GM21737 (cell line): ENCODE data around the gene OCA2.

Experiments used
- ATAC-seq: cut with Tn5 transposase; IDR thresholded peaks from one replicate; pipeline ENCODE4 v1.9.1; 2021; ENCODE audit warnings: mild to moderate bottlenecking, moderate library complexity; ENCODE audit not compliant: unreplicated experiment

OCA2 gene

DNA sequence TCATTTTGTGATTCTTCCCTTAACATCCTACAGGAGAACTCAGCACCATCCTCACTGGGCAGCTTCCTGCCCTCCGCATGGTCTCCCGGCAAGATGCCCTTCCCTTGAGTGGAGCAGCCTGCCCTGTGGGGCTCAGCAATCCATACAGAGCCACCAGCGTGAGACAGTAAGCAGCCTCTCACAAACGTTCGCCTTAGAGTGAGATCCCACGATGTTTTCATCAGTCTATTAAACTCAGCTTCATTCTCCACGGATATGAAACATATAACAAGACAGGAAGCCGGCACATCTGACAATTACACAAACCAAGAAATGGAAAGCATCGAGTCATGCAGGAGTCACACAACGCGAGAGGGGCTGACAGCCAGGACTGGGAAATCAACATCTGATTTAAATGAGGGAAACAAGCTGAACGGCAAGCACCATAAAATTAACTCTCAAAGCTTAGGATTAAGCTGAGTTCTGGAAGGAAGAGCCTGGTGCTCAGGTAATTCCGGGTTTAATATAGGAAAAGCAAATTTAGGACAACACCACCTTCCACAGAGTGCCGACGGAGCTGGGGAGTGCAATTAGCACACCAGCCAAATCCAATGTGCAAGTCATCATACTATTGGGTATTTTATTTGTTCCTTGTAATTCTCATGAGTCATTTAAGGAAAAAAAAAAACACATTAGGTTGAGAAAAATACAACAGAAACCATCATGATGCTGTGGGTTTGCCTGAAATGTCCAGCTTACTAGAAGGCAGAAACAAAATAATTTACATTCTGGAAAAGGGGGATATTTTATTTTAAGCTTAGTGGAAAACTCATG, 272.0 kb downstream of the OCA2 start:
- no peak for ATAC-seq

DNA sequence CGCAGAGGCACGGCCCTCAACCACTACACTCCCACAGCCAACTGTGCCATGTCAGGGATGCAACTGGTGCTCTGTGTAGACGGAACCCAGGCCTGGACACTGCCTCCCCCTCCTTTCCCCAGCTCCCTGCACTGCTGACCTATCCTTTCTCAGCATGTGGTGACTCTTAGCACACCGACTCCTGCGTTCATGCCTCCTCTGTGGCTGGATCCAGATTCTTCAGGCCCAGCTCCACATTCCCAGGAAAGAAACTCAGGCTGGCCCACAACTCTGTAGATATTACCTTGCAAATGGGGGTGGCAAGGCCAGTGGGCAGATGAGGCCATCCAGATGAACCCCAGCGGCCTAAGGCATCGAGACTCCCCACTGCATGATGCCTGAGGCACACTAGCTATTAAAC, 272.7 kb downstream of the OCA2 start:
- no peak for ATAC-seq

DNA sequence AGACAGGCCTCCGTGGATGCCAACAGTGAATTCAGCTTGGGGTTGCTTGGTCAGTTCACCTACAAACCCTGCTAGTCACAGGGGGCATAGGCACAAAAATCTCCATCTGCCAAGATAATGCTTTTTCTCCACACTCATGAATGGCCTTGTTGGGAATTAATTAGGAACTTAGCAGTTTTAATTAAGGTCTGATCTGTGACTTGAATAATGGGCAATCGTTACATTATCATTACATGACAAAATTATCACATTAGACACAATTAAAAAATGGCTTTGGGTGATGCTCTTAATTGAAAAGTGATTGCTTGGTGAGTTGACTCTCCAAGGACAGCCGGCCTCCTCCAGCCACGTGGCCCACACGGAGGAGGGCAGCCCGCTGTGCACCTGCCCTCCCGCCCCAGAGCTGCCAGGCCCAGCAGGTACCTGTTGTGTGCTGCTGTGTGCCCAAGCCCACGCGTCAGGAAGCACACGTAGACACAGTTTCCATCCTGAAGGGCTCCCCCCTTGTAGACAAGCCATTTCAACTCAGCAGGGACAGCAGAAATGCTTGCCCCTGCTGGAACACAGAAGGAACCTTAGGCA, 274.2 kb downstream of the OCA2 start:
- ATAC-seq = no peak

DNA sequence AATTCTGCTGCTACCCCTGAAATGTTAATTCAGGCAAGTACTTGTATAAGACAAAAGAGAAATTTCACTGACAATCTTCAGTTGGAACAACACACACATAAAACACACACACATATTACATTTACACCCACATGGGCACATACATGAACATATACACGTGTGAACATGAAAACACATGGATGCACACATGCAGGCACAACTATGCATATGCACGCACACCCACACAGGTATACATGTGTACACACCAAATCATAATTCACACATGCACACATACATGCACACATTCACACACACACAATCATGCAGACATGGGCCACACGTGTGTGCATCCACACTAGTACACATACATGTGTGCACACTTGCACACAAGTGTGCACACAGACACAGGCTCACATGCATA, 277.8 kb downstream of the OCA2 start:
- ATAC-seq = no peak

DNA sequence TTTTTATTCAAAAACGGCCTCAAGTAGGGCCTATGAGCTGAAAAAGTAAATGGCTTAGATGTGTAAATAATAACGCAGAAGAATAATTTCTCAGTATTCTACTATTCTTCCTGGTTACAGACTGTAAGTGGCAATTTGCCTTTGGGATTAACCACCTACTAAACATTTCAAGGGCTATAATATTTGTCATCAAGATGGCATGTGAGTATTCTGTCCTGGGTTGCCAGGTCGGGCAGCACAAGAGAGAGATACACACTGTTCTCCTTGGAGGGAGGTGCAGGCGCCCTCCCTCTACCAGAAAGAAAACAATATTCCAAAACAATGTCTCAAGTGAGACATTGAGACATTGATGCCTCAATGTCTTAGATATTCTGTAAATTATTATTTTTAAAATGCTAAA, 278.4 kb downstream of the OCA2 start:
- ATAC-seq = no peak

DNA sequence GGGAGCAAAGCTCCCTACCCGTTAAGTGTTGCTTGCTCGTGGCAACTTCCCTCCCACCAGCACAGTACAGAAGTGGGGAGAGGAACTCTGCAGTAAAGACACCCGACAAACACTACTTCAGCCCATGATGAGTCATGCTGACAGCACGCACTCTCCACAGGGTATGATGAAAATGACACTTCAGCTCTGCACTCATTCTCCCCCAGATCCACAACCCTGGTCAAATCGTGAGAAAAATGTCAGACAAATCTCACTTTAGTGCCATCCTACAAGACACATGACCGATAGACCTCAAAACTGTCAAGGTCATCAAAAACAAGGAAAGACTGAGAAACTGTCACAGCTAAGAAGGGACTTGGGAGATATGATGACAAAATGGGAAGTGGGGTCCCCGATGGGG, 278.9 kb downstream of the OCA2 start:
- no peak for ATAC-seq

DNA sequence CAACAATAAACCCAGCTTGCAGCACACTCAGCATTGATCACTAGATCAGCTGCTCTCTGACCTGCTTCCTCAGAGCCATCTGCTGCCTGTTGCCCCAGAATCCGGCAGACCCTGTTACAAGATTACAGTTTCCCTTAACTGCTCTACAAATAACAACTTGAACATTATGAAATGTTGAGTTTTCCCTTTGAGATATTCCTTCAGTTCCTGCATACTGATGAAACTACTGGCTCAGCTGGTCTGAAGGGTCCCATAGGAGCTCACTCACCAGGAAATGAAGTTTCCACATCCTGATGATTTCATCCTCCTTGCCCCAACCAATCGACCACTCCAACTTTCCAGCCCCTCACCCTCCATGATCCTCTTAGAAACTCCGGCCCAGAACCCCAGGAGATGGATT, 281.9 kb downstream of the OCA2 start:
- ATAC-seq = no peak

DNA sequence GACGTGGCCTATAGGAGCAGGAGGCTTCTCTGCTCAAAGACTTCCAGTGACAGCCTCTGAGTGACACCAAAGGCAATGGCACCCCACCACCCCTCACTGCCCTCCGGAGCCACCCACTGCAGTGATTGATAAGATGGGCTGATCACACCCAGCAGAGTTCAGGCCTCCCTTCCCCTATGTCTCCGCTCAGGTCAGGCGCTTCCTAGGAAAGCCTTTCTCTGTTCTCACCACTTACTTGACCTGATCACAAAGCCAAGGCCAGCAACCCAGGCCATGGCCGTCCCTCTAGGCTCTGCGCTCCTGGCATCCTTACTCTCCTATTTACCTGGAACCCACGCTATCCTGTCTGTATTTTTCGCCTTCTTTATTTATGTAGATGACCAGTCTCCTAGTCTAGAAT, 282.3 kb downstream of the OCA2 start:
- no peak for ATAC-seq

DNA sequence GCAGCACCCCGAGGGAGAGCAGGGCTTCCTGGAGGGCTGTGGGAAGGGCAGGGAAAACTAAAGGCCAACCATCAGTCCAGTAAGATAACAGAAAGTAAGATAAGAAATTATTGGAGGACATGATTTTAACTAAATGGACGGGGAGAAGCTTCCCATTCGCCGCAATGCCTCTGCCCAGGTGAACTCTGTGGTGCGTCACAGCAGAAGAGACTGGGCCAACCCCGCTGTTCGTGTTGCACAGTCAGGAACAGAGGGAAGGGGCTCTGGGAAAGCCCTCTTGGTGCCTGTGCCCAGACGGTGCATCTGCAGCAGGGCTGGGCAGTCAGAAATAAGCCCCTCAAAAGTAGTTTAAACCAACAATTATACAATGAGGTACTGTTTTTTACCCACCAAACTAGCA, 284.1 kb downstream of the OCA2 start:
- no peak for ATAC-seq

DNA sequence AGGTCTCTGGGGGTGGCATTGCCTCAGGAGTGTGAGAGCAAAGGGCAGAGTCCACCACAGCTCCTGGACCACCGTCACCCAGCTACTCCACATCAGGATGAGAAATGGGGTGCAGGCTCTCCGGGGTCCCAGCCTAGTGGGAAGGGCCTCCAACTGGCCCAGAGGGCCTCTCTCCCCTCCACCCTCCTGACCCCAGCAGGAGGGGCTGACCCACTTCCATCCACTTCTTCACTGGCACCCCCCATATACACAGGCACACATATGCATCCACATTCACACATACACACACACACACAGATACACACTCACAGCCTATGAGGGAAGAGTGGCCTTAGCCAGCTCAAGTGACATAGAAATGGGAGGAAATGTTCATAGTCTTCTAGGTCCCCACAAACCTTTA, 286.0 kb downstream of the OCA2 start:
- ATAC-seq = no peak

DNA sequence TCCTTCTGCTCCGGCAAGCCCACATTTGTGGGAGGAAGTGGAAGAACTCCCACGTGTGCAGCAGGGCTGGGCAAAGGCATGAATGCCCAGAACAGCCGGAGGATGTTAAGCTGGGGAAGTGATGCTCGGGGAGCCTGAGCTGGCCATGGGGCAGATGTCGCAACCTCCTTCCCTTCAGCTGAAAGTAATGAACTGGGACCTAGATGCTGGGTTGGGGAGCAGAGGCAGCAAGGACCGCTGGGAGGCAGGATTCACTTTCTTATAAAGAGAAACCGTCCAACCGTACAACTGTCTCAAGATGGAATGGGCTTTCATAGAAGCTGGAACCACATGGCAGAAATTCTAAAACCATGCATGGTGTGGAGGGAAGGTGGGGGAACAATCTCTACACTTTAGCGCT, 290.9 kb downstream of the OCA2 start:
- no peak for ATAC-seq

DNA sequence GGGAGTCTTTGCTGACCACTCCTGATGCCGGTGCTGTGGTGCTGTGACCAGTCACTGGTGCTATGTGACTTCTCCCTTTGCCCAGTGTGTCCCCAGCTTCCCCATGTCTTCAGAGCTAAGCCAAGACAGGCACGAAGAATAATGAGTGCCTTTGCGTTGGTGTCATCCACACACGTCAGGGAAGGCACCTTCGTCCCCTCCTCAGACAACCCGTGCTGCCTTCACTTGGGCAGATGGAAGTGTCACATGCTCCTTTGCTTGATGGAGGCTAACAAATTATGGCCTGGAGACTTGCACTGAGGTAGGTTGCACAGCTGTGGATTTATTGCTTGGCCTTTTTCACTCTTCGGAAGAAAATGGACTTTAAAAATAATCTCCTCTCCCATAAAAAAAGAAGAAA, 291.8 kb downstream of the OCA2 start:
- no peak for ATAC-seq

DNA sequence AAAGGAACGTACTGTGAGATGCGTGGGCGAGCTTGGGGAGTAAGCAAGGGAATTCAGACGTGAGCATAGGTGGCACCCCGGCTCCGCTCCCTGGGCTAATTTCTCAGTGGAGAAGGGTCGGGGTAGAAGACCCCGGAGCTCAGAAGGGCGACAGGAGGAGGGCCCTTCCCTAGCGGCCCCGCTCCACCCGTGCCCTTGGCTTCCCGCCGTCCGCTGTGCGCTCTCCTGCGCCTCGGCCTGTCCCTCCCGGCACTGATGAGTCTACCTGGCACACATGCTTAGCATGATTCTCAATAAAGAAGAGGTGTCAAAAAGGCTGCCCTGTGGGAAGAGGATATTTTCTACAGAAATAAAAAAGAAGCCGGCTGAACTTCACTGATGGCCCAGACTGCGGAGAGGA, 292.7 kb downstream of the OCA2 start:
- ATAC-seq = no peak

DNA sequence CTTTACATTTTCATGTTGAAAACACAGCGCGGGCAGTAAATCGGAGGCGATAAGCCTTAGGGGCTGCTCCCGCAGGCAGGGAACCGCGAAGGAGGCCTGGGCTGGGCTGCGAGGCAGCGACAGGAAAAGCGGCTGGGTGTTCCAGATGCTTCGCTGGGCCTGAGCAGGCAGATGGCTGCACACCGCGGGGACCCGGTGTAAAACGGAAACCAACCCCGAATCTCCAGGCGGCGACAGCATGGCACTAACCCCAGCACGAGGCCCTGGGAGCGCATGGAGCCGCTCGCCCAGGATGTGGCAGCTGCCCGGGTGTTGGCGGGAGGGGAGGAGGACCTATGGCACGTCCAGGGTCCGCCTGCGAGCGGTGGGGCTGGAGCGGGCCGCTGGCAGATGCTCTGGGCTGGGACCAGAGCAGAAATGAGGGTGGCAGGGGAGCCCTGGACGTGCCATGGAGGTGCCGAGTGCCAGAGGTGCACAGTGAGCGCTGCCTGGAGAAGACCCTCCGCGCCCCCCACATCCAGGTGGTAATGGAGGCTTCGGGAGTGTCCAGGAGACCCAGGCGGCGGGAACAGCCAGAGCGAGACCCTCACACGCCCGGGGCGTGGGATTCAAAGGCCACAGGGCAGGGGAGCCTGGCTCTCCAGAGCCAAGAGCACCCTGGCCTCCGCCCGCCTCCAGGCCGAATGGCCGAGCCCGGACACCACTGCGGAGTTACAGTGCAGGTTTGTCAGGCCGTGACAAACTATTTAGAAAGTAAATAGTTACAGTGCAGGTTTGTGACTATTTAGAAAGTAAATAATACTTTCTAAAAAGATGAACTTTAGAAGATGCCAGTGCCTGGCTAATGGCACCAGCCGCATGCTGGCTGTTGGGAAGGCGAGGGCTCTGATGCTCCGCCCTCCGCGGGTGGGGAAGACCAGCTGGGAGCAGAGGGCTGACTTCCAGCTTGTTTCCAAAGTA, 293.6 kb downstream of the OCA2 start:
- ATAC-seq = no peak

DNA sequence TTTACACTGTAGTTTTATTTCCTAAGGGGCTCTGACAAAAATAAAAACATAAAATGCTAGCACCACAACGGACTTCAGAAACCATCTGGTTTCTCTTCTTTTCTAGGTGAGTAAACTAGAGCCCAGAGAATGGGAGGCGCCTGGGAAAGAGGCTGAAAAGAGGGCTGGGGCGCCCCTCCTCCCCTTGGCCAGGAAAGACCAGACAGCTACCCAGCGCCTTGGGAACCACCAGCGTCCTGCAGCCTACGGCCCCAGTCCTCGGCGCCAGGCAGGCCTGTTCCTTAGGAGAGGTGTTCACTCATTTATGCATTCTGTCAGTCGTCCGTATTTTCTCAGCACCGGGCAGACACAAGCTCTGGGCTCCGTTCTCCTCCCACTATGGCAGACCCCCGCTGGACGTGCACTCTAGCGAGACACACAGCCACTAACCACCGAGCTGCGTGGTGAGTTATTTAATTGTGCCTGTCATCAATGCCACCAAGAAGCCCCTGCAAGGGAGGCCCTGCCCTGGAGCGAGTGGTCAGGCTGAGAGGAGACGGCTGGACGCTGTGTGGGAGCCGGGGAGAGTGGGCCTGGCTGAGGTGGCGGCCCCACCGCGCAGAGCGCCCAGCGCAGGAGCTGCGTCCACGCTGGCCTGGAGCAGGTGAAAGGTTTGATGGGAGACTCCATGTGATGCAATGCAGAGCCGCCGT, 294.4 kb downstream of the OCA2 start:
- ATAC-seq = no peak

DNA sequence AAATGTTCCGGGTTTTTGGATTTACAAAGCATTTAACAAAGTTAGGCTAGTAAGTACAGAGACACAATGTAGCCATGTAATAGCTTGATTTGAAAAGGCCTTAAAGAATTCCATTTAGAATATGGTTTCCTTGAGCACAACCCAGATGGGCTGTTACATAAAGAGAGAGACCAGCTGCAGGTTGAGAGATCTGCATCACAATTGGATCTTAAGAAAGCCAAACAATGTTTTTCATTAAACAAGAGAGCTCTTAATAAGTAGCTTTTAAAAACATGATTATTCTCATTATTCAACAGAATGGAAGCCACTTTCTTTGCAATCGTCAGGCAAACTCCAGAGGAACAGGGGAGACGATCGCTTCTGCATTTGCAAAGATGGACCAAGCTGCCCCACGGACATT, 300.3 kb downstream of the OCA2 start:
- no peak for ATAC-seq

DNA sequence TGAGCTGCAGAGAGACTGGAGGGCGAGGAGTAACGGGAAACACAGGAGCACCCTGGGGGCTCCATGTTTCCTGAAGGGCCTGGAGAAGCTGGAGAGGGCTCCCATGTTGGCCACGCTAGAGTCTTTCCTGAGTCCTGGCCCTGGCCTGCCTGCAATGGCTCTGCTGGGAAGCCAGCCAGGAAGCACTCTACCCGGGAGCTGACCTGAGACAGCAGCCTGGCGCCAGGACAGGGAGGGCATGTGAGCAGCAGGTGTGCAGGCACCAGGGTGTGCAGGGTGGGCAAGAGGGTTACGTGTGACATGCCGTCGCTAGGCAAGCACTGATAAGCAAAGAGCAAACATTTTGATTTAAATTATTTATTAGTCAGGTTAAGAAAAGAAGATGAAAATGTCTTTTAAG, 301.4 kb downstream of the OCA2 start:
- no peak for ATAC-seq

DNA sequence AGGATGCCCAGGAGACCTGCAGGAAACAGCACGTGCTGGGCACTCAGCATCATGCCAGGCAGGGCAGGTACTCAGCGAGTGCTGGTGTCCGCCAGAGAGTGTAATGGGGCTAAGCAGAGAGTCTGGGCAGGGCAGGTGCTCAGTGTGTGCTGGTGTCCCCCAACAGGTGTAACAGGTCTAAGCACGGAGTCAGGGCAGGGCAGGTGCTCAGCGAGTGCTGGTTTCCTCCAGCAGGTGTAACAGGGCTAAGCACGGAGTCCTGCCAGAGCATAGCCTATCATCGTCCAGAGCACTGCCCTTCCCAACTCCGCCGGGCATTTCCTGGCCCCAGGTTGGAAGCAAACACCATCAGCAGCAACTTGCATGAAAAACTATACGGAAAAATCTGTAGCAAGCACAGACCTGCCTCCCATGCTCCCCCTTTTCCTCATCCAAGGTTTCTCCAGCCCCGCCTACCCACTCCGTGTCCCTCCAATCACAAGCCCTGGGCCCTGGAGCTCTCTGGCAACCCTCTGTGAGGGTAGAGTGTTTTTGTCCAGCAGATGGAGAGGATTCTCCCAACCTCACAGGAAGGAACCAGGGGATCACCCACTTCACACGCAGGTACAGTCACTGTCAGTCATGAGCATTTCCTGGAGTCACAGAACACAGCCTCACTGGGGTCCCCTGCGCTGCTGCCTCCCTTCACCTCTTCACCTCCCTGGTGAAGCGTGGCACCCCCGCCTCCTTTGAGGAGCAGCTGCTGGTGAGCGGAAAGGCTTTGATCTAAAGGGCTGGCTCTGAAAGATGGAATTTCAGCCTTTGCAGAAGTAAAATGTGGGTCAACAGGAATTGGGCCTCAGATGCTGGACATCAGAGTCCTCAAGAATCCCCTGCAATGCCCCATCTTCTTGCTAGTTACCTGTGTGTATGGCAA, 302.5 kb downstream of the OCA2 start:
- ATAC-seq = no peak

DNA sequence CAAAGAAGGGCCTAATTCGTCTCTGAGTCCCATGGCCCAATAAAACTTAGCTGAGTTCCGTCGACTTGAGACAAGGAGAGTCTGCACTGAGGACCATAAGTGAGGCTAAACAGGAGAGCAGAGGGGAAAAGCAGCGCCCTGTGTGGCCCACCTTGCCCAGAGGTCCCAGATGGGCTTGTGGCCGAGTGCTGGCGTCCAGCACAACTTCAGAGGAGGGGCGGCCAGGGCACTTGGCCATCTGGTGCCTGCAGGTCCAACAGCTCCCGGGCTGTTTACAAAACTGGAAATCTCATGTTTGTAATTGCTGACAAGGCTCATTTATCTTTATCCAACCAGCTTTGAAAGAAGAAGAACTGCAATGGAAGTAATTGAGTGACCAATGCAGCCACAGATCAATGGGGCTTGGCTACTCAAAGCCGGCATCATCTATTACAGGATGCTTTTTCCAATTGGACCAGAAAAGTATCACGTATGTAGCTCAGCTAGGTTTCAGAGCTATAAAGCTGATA, 306.3 kb downstream of the OCA2 start:
- no peak for ATAC-seq

DNA sequence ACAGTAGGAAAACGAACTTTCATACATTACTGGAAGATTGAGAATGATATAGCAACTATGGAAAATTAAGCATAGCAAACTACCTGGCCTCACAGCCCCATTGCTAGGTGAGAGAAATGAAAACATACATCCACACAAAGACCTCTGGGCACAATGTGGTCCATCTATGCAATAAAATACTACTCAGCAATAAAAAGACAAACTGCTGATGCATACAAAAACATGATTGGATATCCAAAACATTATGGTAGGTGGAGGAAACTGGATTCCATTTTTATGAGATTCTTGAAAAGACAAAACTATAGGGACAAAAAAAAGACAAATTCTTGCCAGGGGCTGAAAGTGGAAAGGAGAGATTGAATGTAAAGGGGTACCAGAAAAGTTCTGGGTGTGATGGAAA, 308.8 kb downstream of the OCA2 start:
- ATAC-seq = no peak
